Activated T-cell treated with anti-CD3 and anti-CD28 coated beads, Interleukin-2, amount 50 U/mL, for 24 hours (primary cell): ENCODE results near the gene SNAI3.
"Not testable (repeated sequence)": the region's sequence is repeated elsewhere in the genome, so short reads cannot be mapped to it uniquely, and the experiment has no call there.

Experiments
- DNase-seq: peaks from one replicate; pipeline ENCODE4 v3.0.0-alpha.2; 2020
- H3K27ac Mint-ChIP-seq: 2 replicates; pipeline ENCODE4 v1.8.0; 2020; ENCODE audit warnings: mild to moderate bottlenecking, mixed read lengths
- H3K27me3 Mint-ChIP-seq: 2 replicates; pipeline ENCODE4 v1.8.0; 2020; ENCODE audit warnings: mixed read lengths
- H3K36me3 Mint-ChIP-seq: 2 replicates; pipeline ENCODE4 v1.8.0; 2020; ENCODE audit warnings: low read depth, mixed read lengths
- H3K4me1 Mint-ChIP-seq: 2 replicates; pipeline ENCODE4 v1.8.0; 2020; ENCODE audit warnings: low read depth, mixed read lengths
- H3K4me3 Mint-ChIP-seq: 2 replicates; pipeline ENCODE4 v1.8.0; 2020; ENCODE audit warnings: mild to moderate bottlenecking, moderate library complexity, mixed read lengths
- H3K9me3 Mint-ChIP-seq: 2 replicates; pipeline ENCODE4 v1.8.0; 2020; ENCODE audit warnings: mixed read lengths

SNAI3 gene

DNA sequence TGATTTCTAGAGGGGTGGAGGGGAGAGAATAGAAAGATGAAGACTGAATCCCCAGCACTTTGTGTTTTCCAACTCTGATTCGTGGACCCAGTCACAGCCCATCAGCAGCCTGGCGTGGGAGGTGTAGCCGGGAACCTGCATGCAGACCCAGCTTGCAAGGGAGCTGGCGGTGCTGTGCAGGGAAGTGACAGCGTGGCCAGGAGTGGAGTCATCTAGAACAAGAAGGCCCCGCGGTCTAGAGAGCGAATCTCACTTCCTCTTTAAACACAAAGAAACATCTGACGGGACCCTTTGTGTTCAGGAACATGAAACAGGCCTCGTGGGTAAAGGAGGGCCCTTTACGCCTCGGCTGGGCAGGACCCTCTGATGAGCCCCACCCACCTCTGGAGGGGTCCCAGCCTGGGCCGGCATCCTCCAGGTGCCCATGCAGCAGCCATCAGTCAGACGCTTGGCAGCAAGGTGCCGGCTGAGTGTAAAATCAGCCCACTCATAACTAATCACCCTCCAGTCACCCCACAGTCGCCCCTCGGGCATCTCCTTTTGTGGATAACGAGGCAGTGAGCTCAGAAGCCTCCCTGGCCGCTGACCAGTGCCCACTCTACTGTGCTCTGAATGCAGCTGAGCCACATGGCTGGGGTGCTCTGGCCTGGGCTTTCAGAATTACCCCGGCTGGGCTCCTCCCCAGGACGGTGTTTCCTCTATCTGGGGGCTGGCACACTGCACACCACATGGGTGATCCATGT lies 4.4 kb downstream of the SNAI3 start:
- H3K27ac Mint-ChIP-seq: peak overlapping the region; percentile 94
- peak; percentile 80 for DNase-seq

DNA sequence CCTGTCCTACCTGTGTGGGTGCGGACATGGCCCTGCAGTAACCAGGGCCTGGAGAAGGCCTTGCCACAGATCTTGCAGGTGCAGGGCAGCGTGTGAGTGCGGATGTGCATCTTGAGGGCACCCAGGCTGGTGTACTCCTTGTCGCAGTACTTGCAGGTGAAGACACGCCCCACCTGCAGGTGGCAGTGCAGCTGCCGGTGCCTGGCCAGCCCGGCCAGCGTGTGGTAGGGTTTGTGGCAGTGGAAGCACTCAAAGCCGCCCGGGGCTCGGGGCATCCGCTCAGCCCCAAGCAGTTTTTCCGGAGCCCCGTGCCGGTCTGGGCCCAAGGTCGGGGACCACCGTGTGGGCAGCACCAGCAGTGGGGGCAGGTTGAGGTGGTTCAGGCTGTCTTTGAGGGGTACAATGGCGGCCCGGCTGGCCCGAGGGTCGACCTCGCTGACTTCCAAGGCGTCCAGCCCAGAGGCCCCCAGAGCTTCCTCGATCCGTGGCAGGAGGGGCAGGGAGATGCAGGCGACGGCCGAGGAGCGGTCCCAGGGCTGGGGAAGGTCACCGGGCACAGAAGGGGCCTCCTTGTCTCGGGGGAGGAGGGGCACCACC lies 5.1 kb downstream of the SNAI3 start:
- Mint-ChIP-seq H3K36me3 (peaks cover 4% of the 10 kb centered on the region), H3K27ac (peak overlapping the region; percentile 94), H3K4me1 (peaks cover 43% of the 10 kb centered on the region), H3K27me3 (no peaks in the 10 kb centered on the region), H3K9me3 (no peaks in the 10 kb centered on the region), H3K4me3 (peak overlapping the region; percentile 64)
- peak; percentile 65 for DNase-seq

More for the DNA sequence above, 4.4 kb downstream of the SNAI3 start:
- Mint-ChIP-seq H3K4me3 (peak overlapping the region; percentile 64), H3K9me3 (no peaks in the 10 kb centered on the region), H3K36me3 (peaks cover 3% of the 10 kb centered on the region), H3K4me1 (peaks cover 43% of the 10 kb centered on the region), H3K27me3 (no peaks in the 10 kb centered on the region)

- no peaks in the 10 kb centered on the region for H3K9me3 Mint-ChIP-seq
- H3K36me3 Mint-ChIP-seq: peaks cover 4% of the 10 kb centered on the region
- H3K27ac Mint-ChIP-seq: peak overlapping the region; percentile 94
- DNase-seq: no peak
- no peak overlapping the region for H3K4me3 Mint-ChIP-seq
- H3K27me3 Mint-ChIP-seq: no peaks in the 10 kb centered on the region
- H3K4me1 Mint-ChIP-seq: peaks cover 43% of the 10 kb centered on the region
Observed at GRCh38 chr16:88680554-88681083, 5.7 kb downstream of the SNAI3 start.

- Mint-ChIP-seq H3K4me3 (no peak overlapping the region), H3K27ac (no peak overlapping the region), H3K4me1 (peaks cover 21% of the 10 kb centered on the region), H3K27me3 (no peaks in the 10 kb centered on the region), H3K36me3 (peaks cover 4% of the 10 kb centered on the region), H3K9me3 (no peaks in the 10 kb centered on the region)
- no peak for DNase-seq
Observed at GRCh38 chr16:88678224-88678979, 7.9 kb downstream of the SNAI3 start.

GRCh38 chr16:88677721-88678120 lies 8.6 kb downstream of the SNAI3 start:
- peaks cover 21% of the 10 kb centered on the region for H3K4me1 Mint-ChIP-seq
- H3K36me3 Mint-ChIP-seq: peaks cover 4% of the 10 kb centered on the region
- no peaks in the 10 kb centered on the region for H3K27me3 Mint-ChIP-seq
- no peak for DNase-seq
- no peaks in the 10 kb centered on the region for H3K9me3 Mint-ChIP-seq
- H3K27ac Mint-ChIP-seq: no peak overlapping the region
- H3K4me3 Mint-ChIP-seq: no peak overlapping the region

GRCh38 chr16:88676502-88677242 lies 9.6 kb downstream of the SNAI3 start:
- Mint-ChIP-seq H3K36me3 (peaks cover 4% of the 10 kb centered on the region), H3K27ac (no peak overlapping the region), H3K4me3 (no peak overlapping the region), H3K4me1 (peaks cover 12% of the 10 kb centered on the region), H3K27me3 (no peaks in the 10 kb centered on the region), H3K9me3 (no peaks in the 10 kb centered on the region)
- DNase-seq: no peak

- Mint-ChIP-seq H3K9me3 (no peaks in the 10 kb centered on the region), H3K4me3 (no peak overlapping the region), H3K36me3 (peaks cover 2% of the 10 kb centered on the region), H3K27me3 (no peaks in the 10 kb centered on the region), H3K27ac (no peak overlapping the region), H3K4me1 (no peaks in the 10 kb centered on the region)
- no peak for DNase-seq
Observed at GRCh38 chr16:88673716-88674379, 12.5 kb downstream of the SNAI3 start.

- no peak overlapping the region for H3K27ac Mint-ChIP-seq
- H3K4me3 Mint-ChIP-seq: no peak overlapping the region
- no peaks in the 10 kb centered on the region for H3K27me3 Mint-ChIP-seq
- DNase-seq: no peak
- no peaks in the 10 kb centered on the region for H3K9me3 Mint-ChIP-seq
- H3K36me3 Mint-ChIP-seq: peaks cover 8% of the 10 kb centered on the region
- H3K4me1 Mint-ChIP-seq: no peaks in the 10 kb centered on the region
Observed at GRCh38 chr16:88672776-88673175, 13.5 kb downstream of the SNAI3 start.

GRCh38 chr16:88671806-88672205 lies 14.5 kb downstream of the SNAI3 start:
- Mint-ChIP-seq H3K4me3 (no peak overlapping the region), H3K4me1 (no peaks in the 10 kb centered on the region), H3K9me3 (no peaks in the 10 kb centered on the region), H3K27me3 (no peaks in the 10 kb centered on the region), H3K36me3 (peaks cover 6% of the 10 kb centered on the region), H3K27ac (no peak overlapping the region)
- DNase-seq: no peak

DNA sequence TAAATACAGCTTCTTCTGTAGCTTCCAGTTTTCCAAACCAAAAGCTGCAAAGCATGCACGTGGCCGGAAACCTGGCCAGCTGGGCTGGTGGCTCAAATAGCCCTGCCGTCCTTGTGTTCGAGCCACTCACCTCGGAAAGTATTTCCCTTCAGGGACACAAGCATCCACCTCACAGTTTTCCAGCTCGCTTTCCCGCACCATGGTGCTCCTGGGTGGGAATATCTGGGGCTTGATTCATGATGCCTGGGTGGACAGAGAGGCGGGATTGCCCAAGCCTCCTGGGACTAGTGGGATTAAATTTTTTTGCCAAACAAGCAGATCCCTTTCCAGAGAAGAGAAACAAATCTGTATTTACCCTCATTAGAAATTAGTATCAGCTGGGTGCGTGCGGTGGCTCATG lies 16.3 kb downstream of the SNAI3 start:
- Mint-ChIP-seq H3K9me3 (no peaks in the 10 kb centered on the region), H3K36me3 (peaks cover 6% of the 10 kb centered on the region), H3K27me3 (no peaks in the 10 kb centered on the region), H3K27ac (no peak overlapping the region), H3K4me3 (no peak overlapping the region), H3K4me1 (peaks cover under 1% of the 10 kb centered on the region)
- DNase-seq: no peak

DNA sequence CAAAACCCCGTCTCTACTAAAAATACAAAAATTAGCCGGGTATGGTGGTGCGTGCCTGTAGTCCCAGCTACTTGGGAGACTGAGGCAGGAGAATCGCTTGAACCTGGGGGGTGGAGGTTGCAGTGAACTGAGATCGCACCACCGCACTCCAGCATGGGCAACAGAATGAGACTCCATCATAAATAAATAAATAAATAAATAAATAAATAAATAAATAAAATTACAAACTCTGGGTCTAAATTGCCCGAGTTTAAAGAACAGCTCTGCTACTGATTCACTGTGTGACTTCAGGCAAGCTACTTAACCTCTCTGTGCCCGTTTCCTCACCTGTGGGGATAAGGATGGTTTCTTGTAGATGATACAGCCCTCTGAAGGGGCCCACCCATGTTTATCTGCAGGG lies 16.8 kb downstream of the SNAI3 start:
- not testable (repeated sequence) for H3K9me3 Mint-ChIP-seq, H3K36me3 Mint-ChIP-seq, H3K4me1 Mint-ChIP-seq, H3K27ac Mint-ChIP-seq, DNase-seq, H3K27me3 Mint-ChIP-seq, H3K4me3 Mint-ChIP-seq

GRCh38 chr16:88667461-88667860 lies 18.8 kb downstream of the SNAI3 start:
- H3K27ac Mint-ChIP-seq: no peak overlapping the region

GRCh38 chr16:88665570-88665969 lies 20.7 kb downstream of the SNAI3 start:
- Mint-ChIP-seq H3K4me1 (peaks cover 18% of the 10 kb centered on the region), H3K27ac (no peak overlapping the region), H3K27me3 (no peaks in the 10 kb centered on the region), H3K36me3 (peaks cover 15% of the 10 kb centered on the region), H3K9me3 (no peaks in the 10 kb centered on the region), H3K4me3 (no peak overlapping the region)
- no peak for DNase-seq

More at GRCh38 chr16:88667461-88667860, 18.8 kb downstream of the SNAI3 start:
- H3K36me3 Mint-ChIP-seq: peaks cover 11% of the 10 kb centered on the region
- DNase-seq: no peak
- H3K9me3 Mint-ChIP-seq: no peaks in the 10 kb centered on the region
- H3K27me3 Mint-ChIP-seq: no peaks in the 10 kb centered on the region
- H3K4me3 Mint-ChIP-seq: no peak overlapping the region
- H3K4me1 Mint-ChIP-seq: peaks cover 6% of the 10 kb centered on the region

GRCh38 chr16:88665148-88665547 lies 21.2 kb downstream of the SNAI3 start:
- H3K27me3 Mint-ChIP-seq: no peaks in the 10 kb centered on the region
- H3K27ac Mint-ChIP-seq: no peak overlapping the region
- peak overlapping the region; percentile 2 for H3K4me3 Mint-ChIP-seq
- H3K36me3 Mint-ChIP-seq: peaks cover 16% of the 10 kb centered on the region
- no peak for DNase-seq
- peaks cover 19% of the 10 kb centered on the region for H3K4me1 Mint-ChIP-seq
- H3K9me3 Mint-ChIP-seq: no peaks in the 10 kb centered on the region
